HepG2 (cell line): ENCODE results near the gene FBXW12. TPM values are rescaled to one million over a fixed set of nuclear protein-coding genes. Genes with fewer than 3 reads are reported as not detected.

Experiments used
- ARNT2 ChIP-seq: sonication (generic); formaldehyde crosslinking; IDR thresholded peaks from 2 replicates; pipeline ENCODE4 v1.8.0; 2022; ENCODE audit warnings: mild to moderate bottlenecking, low read depth, missing genetic modification reagents, moderate library complexity
- BRCA1 ChIP-seq: sonication (generic); formaldehyde crosslinking; IDR thresholded peaks from 2 replicates; pipeline ENCODE4 v1.4.0; 2020; ENCODE audit warnings: missing genetic modification reagents
- CHD4 ChIP-seq: fragments of 200-600 bp; sonication (generic); IDR thresholded peaks from 2 replicates; pipeline ENCODE4 v1.7.0; 2017; ENCODE audit warnings: mild to moderate bottlenecking, low read length, borderline replicate concordance
- EED ChIP-seq: sonication (generic); formaldehyde crosslinking; IDR thresholded peaks from 2 replicates; pipeline ENCODE4 v1.5.0; 2020; ENCODE audit warnings: mild to moderate bottlenecking, missing genetic modification reagents
- HOXA3 ChIP-seq: sonication (generic); formaldehyde crosslinking; IDR thresholded peaks from 2 replicates; pipeline ENCODE4 v1.5.0; 2020; ENCODE audit warnings: missing genetic modification reagents
- NFIC ChIP-seq: IDR thresholded peaks from 2 replicates; pipeline ENCODE4 v1.6.1; 2012; ENCODE audit warnings: mild to moderate bottlenecking, low read length, inconsistent platforms
- NFRKB ChIP-seq: fragments of 450-650 bp; IDR thresholded peaks from 2 replicates; pipeline ENCODE4 v1.6.1; 2017
- PCBP2 ChIP-seq: fragments of 200-400 bp; formaldehyde crosslinking; optimal IDR thresholded peaks from 2 replicates; pipeline ENCODE3; 2018; ENCODE audit warnings: low read length, low read depth; ENCODE audit not compliant: poor library complexity, severe bottlenecking
- SALL1 ChIP-seq: sonication (generic); formaldehyde crosslinking; IDR thresholded peaks from 2 replicates; pipeline ENCODE4 v1.8.0; 2022; ENCODE audit warnings: mild to moderate bottlenecking, missing genetic modification reagents
- SKI ChIP-seq: fragments of 450-650 bp; IDR thresholded peaks from one replicate; pipeline ENCODE4 v1.6.1; 2018; ENCODE audit warnings: mild to moderate bottlenecking; ENCODE audit not compliant: partially characterized antibody
- SP5 ChIP-seq: IDR thresholded peaks from 2 replicates; pipeline ENCODE4 v1.6.1; 2016; ENCODE audit warnings: low read depth, borderline replicate concordance
- ZNF160 ChIP-seq: sonication (generic); formaldehyde crosslinking; IDR thresholded peaks from 2 replicates; pipeline ENCODE4 v1.8.0; 2022; ENCODE audit warnings: mild to moderate bottlenecking, inconsistent platforms, missing genetic modification reagents
- ZNF839 ChIP-seq: sonication (generic); formaldehyde crosslinking; IDR thresholded peaks from 2 replicates; pipeline ENCODE4 v1.4.0; 2020; ENCODE audit warnings: missing genetic modification reagents, mild to moderate bottlenecking, borderline replicate concordance
- ZSCAN25 ChIP-seq: sonication (generic); formaldehyde crosslinking; IDR thresholded peaks from 2 replicates; pipeline ENCODE4 v1.8.0; 2022; ENCODE audit warnings: mild to moderate bottlenecking, missing genetic modification reagents
- polyA plus RNA-seq, 8 experiments: library from polyadenylated mRNA; depleted of rRNA in 3 of 8; stranded (reverse) in 7 of 8; unstranded in 1 of 8; fragments of >200 nt; fragmentation: Illumina TruSeq in 4 of 8; extraction: Trizol in 4 of 8; gene quantifications; 2 replicates each; pipeline versions ENCODE4 v1.2.1 to v1.2.3, GENCODE V29; 2011 to 2016; ENCODE audit warnings: low read depth in 4 of 8, missing spikeins in 1 of 8, mixed read lengths in 1 of 8; ENCODE audit not compliant: insufficient read depth in 1 of 8
- total RNA-seq, 5 experiments: library from RNA; depleted of rRNA; stranded (reverse); fragments of >200 nt; fragmentation: Illumina TruSeq; extraction: Trizol; gene quantifications; 2 replicates each; pipeline ENCODE4 v1.2.3, GENCODE V29; 2016; ENCODE audit warnings: low read depth in 1 of 5
- TF ChIP-seq, protein P1 (sequence below): sonication (generic); formaldehyde crosslinking; IDR thresholded peaks from 2 replicates; pipeline ENCODE4 v1.4.0; 2020; ENCODE audit warnings: missing genetic modification reagents
- TF ChIP-seq, protein P2 (sequence below): sonication (generic); formaldehyde crosslinking; conservative IDR thresholded peaks from 2 replicates; pipeline ENCODE4 v1.4.0; 2020; ENCODE audit warnings: missing genetic modification reagents
- TF ChIP-seq, protein P3 (sequence below): IDR thresholded peaks from 2 replicates; pipeline ENCODE4 v1.6.1; 2016; ENCODE audit warnings: low read depth, control low read depth
- TF ChIP-seq, protein P4 (sequence below): sonication (generic); formaldehyde crosslinking; IDR thresholded peaks from 2 replicates; pipeline ENCODE4 v1.4.0; 2020; ENCODE audit warnings: low read depth, mild to moderate bottlenecking, missing genetic modification reagents
- TF ChIP-seq, protein P5 (sequence below): sonication (generic); formaldehyde crosslinking; IDR thresholded peaks from 2 replicates; pipeline ENCODE4 v1.8.1; 2023; ENCODE audit warnings: mild to moderate bottlenecking, moderate library complexity, missing genetic modification reagents

Gene FBXW12
- total and polyA plus RNA-seq, 2 of the 13 experiments (the other 11 are each of a cell fraction or from before 2014, with no cell fraction given) = not detected

DNA sequence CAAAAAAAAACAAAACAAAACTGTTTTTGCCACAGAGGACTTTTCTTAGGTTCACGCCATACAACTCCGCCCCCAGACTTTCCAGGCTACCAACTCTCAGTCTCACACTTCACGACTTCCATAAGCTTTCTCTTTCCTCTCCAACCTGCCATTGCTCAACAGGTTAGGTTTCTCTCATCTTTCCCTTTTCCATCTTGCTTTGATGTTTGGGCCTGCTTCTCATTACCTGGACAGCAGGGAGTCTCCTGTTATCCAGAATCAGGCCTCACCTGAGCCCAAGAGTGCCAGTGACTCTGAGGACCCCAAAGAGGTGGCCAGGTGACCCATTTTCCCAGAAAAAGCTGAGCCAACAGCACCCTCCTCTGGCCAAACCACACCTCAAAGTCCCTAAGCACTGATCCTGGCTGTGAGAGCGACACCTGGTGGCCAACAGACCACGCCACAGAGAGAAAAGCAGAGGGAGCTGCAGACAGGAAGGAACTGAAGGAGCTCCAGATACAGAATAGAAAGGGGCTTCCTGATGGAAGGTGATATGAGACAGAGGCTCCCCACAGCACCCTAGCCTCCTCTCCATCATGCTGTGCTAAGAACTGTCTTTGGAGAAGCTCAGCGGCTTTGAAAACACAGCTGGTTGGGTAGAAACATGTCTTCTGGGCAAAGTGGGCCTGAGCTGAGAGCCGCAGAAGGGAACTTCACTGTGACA lies 63.9 kb downstream of the FBXW12 start (continued):
- no peak for TF ChIP-seq PCBP2
- TF ChIP-seq ZNF160 (CRISPR knock-in tag) = no peak
- TF ChIP-seq EED (CRISPR knock-in tag) = no peak
- TF ChIP-seq ZSCAN25 (CRISPR knock-in tag) = 0 out of 2 replicates have a peak, but pooled peaks have one; percentile 25
- peak; percentile 54; the same call in 1 of the 2 replicates for TF ChIP-seq HOXA3 (CRISPR knock-in tag)
- TF ChIP-seq, protein P1, sequence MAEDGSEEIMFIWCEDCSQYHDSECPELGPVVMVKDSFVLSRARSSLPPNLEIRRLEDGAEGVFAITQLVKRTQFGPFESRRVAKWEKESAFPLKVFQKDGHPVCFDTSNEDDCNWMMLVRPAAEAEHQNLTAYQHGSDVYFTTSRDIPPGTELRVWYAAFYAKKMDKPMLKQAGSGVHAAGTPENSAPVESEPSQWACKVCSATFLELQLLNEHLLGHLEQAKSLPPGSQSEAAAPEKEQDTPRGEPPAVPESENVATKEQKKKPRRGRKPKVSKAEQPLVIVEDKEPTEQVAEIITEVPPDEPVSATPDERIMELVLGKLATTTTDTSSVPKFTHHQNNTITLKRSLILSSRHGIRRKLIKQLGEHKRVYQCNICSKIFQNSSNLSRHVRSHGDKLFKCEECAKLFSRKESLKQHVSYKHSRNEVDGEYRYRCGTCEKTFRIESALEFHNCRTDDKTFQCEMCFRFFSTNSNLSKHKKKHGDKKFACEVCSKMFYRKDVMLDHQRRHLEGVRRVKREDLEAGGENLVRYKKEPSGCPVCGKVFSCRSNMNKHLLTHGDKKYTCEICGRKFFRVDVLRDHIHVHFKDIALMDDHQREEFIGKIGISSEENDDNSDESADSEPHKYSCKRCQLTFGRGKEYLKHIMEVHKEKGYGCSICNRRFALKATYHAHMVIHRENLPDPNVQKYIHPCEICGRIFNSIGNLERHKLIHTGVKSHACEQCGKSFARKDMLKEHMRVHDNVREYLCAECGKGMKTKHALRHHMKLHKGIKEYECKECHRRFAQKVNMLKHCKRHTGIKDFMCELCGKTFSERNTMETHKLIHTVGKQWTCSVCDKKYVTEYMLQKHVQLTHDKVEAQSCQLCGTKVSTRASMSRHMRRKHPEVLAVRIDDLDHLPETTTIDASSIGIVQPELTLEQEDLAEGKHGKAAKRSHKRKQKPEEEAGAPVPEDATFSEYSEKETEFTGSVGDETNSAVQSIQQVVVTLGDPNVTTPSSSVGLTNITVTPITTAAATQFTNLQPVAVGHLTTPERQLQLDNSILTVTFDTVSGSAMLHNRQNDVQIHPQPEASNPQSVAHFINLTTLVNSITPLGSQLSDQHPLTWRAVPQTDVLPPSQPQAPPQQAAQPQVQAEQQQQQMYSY (CRISPR knock-in tag) = no peak
- TF ChIP-seq, protein P2, sequence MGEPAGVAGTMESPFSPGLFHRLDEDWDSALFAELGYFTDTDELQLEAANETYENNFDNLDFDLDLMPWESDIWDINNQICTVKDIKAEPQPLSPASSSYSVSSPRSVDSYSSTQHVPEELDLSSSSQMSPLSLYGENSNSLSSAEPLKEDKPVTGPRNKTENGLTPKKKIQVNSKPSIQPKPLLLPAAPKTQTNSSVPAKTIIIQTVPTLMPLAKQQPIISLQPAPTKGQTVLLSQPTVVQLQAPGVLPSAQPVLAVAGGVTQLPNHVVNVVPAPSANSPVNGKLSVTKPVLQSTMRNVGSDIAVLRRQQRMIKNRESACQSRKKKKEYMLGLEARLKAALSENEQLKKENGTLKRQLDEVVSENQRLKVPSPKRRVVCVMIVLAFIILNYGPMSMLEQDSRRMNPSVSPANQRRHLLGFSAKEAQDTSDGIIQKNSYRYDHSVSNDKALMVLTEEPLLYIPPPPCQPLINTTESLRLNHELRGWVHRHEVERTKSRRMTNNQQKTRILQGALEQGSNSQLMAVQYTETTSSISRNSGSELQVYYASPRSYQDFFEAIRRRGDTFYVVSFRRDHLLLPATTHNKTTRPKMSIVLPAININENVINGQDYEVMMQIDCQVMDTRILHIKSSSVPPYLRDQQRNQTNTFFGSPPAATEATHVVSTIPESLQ (CRISPR knock-in tag) = no peak
- no peak for TF ChIP-seq NFIC
- TF ChIP-seq, protein P3, sequence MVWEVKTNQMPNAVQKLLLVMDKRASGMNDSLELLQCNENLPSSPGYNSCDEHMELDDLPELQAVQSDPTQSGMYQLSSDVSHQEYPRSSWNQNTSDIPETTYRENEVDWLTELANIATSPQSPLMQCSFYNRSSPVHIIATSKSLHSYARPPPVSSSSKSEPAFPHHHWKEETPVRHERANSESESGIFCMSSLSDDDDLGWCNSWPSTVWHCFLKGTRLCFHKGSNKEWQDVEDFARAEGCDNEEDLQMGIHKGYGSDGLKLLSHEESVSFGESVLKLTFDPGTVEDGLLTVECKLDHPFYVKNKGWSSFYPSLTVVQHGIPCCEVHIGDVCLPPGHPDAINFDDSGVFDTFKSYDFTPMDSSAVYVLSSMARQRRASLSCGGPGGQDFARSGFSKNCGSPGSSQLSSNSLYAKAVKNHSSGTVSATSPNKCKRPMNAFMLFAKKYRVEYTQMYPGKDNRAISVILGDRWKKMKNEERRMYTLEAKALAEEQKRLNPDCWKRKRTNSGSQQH (CRISPR knock-in tag) = no peak
- TF ChIP-seq BRCA1 (CRISPR knock-in tag) = no peak
- TF ChIP-seq, protein P4, sequence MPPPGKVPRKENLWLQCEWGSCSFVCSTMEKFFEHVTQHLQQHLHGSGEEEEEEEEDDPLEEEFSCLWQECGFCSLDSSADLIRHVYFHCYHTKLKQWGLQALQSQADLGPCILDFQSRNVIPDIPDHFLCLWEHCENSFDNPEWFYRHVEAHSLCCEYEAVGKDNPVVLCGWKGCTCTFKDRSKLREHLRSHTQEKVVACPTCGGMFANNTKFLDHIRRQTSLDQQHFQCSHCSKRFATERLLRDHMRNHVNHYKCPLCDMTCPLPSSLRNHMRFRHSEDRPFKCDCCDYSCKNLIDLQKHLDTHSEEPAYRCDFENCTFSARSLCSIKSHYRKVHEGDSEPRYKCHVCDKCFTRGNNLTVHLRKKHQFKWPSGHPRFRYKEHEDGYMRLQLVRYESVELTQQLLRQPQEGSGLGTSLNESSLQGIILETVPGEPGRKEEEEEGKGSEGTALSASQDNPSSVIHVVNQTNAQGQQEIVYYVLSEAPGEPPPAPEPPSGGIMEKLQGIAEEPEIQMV (CRISPR knock-in tag) = 0 out of 2 replicates have a peak, but pooled peaks have one; percentile 30
- no peak for TF ChIP-seq SKI
- no peak for TF ChIP-seq ZNF839 (CRISPR knock-in tag)
- TF ChIP-seq SP5 (CRISPR knock-in tag) = no peak
- no peak for TF ChIP-seq NFRKB
- TF ChIP-seq, protein P5, sequence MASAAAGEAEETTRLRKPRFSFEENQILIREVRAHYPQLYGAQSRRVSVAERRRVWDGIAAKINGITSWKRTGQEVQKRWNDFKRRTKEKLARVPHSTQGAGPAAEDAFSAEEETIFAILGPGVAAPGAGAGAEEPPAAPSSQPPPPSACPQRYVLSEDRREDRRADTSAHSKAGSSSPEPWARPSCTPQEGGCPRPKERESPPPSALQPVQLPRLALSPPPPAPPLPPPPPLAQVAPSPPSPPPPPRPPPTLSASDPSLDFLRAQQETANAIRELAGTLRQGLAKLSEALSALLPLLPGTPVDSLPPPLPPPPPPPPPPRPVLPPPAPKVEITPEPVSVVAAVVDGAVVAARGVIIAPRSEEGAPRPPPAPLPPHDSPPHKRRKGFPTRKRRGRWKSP (CRISPR knock-in tag) = no peak; the same call in 1 of the 2 replicates
- peak; percentile 57 for TF ChIP-seq SALL1 (CRISPR knock-in tag)
- TF ChIP-seq CHD4 = no peak
- TF ChIP-seq ARNT2 (CRISPR knock-in tag) = no peak
